Epithelial cell of esophagus (primary cell): ENCODE measurements around the gene CFD.
"Not testable (repeated sequence)": the region's sequence is repeated elsewhere in the genome, so short reads cannot be mapped to it uniquely, and the experiment has no call there.

Source experiments
- DNase-seq: peaks from one replicate; pipeline ENCODE4 v3.0.0; 2010; ENCODE audit warnings: low read depth
- H3K4me3 ChIP-seq: 2 replicates; pipeline ENCODE4 v1.5.1; 2011; ENCODE audit warnings: mild to moderate bottlenecking, low read length, control low read depth
- CTCF ChIP-seq: IDR thresholded peaks from 2 replicates; pipeline ENCODE4 v1.5.1; 2011; ENCODE audit warnings: low read depth, mild to moderate bottlenecking, low read length, control low read depth, inconsistent platforms; ENCODE audit not compliant: insufficient read depth; ENCODE audit errors: missing control alignments

The CFD gene

GRCh38 chr19:827710-828321, 31.6 kb upstream of the CFD start, which contains the start of gene AZU1:
TSS of gene AZU1 (plus strand) at chr19:827837. CDS start at chr19:827847, 10 bp downstream.
- no peak for DNase-seq
- TF ChIP-seq CTCF: no peak
- no peak within 1 kb of the TSS for H3K4me3 ChIP-seq

DNA sequence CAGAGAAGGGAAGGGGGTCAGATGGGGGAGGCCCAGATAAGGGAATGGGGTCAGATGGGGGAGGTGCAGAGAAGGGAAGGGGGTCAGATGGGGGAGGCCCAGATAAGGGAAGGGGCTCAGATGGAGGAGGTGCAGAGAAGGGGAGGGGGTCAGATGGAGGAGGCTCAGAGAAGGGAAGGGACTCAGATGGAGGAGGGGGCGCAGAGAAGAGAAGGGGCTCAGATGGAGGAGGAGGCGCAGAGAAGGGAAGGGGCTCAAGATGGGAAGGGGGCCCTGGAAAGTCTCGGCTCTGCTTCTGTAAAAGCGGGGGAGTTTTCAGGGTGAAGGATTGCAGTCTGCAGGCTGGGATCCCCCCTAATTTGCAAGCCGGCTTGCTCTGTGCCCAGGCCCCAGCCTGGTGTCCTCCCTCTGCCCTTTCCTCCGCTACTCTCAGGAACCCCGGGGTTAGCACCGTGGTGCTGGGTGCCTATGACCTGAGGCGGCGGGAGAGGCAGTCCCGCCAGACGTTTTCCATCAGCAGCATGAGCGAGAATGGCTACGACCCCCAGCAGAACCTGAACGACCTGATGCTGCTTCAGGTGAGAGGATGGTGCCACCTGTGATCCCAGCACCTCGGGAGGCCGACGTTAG, 30.2 kb upstream of the CFD start:
- H3K4me3 ChIP-seq: no peak overlapping the region
- DNase-seq: no peak
- TF ChIP-seq CTCF: no peak

DNA sequence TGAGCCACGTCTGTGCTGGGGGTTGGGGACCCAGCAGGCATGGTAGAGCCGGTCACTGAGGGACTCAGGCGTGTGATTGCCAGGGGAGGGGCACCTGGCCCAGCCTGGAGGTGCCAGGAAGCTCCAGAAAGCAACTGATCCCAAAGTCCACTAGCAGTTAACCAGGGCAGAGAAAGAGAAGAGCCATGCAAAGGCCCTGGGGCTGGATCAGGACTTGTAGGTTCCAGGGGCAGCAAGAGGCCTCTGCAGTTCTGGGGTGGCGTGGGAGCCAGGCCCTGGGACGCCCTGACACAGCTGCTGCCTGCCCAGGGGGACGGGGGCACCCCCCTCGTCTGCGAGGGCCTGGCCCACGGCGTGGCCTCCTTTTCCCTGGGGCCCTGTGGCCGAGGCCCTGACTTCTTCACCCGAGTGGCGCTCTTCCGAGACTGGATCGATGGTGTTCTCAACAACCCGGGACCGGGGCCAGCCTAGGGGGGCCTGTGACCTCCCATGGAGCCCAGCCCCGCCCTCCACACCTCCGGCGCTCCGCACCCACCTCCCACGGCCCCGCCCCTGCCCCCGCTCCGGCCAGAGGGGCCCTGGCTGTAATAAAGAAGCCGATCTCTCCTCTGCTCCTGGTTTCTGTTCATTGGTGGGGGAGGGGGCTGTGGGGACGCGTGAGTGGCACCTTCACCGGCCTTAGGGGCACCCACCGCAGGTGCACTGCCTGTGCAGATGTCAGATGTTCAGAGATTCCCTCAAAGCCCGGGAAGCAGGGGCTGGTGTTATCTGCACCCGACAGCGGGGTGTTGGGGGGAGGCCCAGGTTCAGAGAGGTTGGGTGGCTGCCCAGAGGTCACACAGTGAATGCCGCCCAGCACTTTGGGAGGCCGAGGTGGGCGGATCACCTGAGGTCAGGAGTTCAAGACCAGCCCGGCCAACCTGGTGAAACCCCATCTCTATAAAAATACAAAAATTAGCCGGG, 27.8 kb upstream of the CFD start:
- no peak overlapping the region for H3K4me3 ChIP-seq
- DNase-seq: no peak
- TF ChIP-seq CTCF: no peak

GRCh38 chr19:834216-834615, 25.2 kb upstream of the CFD start:
- no peak for TF ChIP-seq CTCF
- H3K4me3 ChIP-seq: no peak overlapping the region
- no peak for DNase-seq

DNA sequence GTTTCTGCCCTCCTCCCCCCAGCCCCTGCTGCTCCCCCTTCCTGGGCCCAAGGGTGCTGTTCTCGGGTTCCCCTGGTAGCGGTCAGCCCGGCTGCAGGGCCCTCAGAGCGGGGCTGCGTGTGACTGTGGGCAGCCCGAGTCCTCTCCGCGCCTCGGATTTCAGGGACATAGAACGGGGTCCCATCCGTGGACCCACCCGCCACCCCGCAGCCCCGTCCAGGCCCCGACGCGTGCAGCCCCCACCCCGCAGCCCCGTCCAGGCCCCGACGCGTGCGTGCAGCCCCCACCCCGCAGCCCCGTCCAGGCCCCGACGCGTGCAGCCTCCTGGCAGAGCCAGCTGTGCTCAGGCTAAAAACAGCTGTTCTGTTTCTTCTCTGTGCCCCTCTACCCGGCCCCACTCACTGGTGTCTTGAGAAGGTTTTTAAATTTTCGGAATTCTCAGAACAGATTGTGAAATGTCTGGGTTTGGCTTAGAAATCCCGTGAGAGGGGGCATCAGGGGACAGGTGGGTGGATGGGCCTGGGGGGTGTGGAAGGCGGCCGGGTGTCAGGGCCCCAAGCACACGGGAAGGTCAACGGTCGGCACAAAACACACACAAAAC, 24.2 kb upstream of the CFD start:
- no peak overlapping the region for H3K4me3 ChIP-seq
- DNase-seq: no peak
- no peak for TF ChIP-seq CTCF

- no peak for DNase-seq
- H3K4me3 ChIP-seq: no peak within 1 kb of the TSS
- no peak for TF ChIP-seq CTCF
Observed at GRCh38 chr19:840519-841206, 18.8 kb upstream of the CFD start, which contains the start of gene PRTN3. TSS of gene PRTN3 (plus strand) at chr19:840999. CDS start at chr19:841009, 10 bp downstream.

GRCh38 chr19:842802-843179, 16.7 kb upstream of the CFD start:
- H3K4me3 ChIP-seq, DNase-seq: not testable (repeated sequence)
